Endothelial cell of umbilical vein (primary cell): ENCODE results near the gene SLFN5. TPM values are rescaled to one million over a fixed set of nuclear protein-coding genes. Genes with fewer than 3 reads are reported as not detected.

ENCODE experiments used
- BruUV-seq: library from RNA; stranded (reverse); fragments of 400-500 nt; replicated peaks from 2 replicates; lab custom pipeline; 2021; lab: Mats Ljungman, UMichigan
- CTCF ChIA-PET: fragments of 300-600, 350-600 bp; sonication (Branson Sonifier 250); formaldehyde crosslinking; loops from one replicate; lab custom pipeline; 2021; ENCODE audit warnings: antibody characterized with exemption, inconsistent platforms; lab: Charles Lee
- POLR2A ChIA-PET: fragments of 300-600, 350-600 bp; sonication (Branson Sonifier 250); formaldehyde crosslinking; loops from one replicate; lab custom pipeline; 2021; ENCODE audit warnings: antibody characterized with exemption, inconsistent platforms; lab: Charles Lee
- DNase-seq: peaks from one replicate; pipeline ENCODE4 v3.0.0-alpha.2; 2011; ENCODE audit warnings: low read depth, low spot score
- FAIRE-seq: peaks from 2 replicates; lab custom pipeline; 2011; peaks lifted over from hg19 to GRCh38; lab: Jason Lieb, UNC
- H2AFZ ChIP-seq: 2 replicates; pipeline ENCODE4 v1.6.0; 2012; ENCODE audit warnings: low read depth, low read length, control low read depth, inconsistent platforms
- H3K27ac ChIP-seq: 2 replicates; pipeline ENCODE4 v1.5.1; 2011; ENCODE audit warnings: low read depth, mild to moderate bottlenecking, control low read depth, low read length, moderate library complexity; ENCODE audit not compliant: insufficient read depth
- H3K27me3 ChIP-seq, 2 experiments: 2 replicates each; pipeline versions ENCODE4 v1.6.0 to v1.6.1; 2011; ENCODE audit warnings: low read length in 2 of 2, mixed read lengths in 1 of 2; ENCODE audit not compliant: control insufficient read depth in 2 of 2, insufficient read depth in 2 of 2
- H3K36me3 ChIP-seq, 2 experiments: 2 replicates in 1 of 2; 3 replicates in 1 of 2; pipeline ENCODE4 v1.5.1; 2011; ENCODE audit warnings: low read length in 2 of 2, mild to moderate bottlenecking in 1 of 2, moderate library complexity in 1 of 2; ENCODE audit not compliant: control insufficient read depth in 2 of 2, insufficient read depth in 2 of 2; ENCODE audit errors: extremely low read depth in 1 of 2
- H3K4me1 ChIP-seq: 3 replicates; pipeline ENCODE4 v1.5.1; 2011; ENCODE audit warnings: mild to moderate bottlenecking, low read length; ENCODE audit not compliant: control insufficient read depth, insufficient read depth; ENCODE audit errors: extremely low read depth
- H3K4me2 ChIP-seq: 2 replicates; pipeline ENCODE4 v1.6.1; 2011; ENCODE audit warnings: low read length, control low read depth, mixed read lengths; ENCODE audit not compliant: insufficient read depth
- H3K4me3 ChIP-seq, 3 experiments: fragments of 200-600 bp in 1 of 3; sonication (generic), shearing (Covaris generic) in 1 of 3; replicated peaks in 1 of 3; 2 replicates each; pipeline ENCODE4 v1.5.1; 2011 to 2016; ENCODE audit warnings: control low read depth in 3 of 3, low read length in 3 of 3, mild to moderate bottlenecking in 2 of 3, inconsistent platforms in 1 of 3, low read depth in 1 of 3, moderate library complexity in 1 of 3; ENCODE audit not compliant: insufficient read depth in 1 of 3
- H3K79me2 ChIP-seq: 2 replicates; pipeline ENCODE4 v1.6.0; 2012; ENCODE audit warnings: low read length, inconsistent platforms; ENCODE audit not compliant: control insufficient read depth, insufficient read depth
- H3K9ac ChIP-seq: replicated peaks from 2 replicates; pipeline ENCODE3; 2011; ENCODE audit warnings: low read length, control low read depth; ENCODE audit not compliant: insufficient read depth; ENCODE audit errors: extremely low read depth
- H3K9me1 ChIP-seq: replicated peaks from 3 replicates; pipeline ENCODE4 v1.6.0; 2011; ENCODE audit warnings: mild to moderate bottlenecking, low read length; ENCODE audit not compliant: control insufficient read depth, insufficient read depth; ENCODE audit errors: extremely low read depth
- H3K9me3 ChIP-seq: replicated peaks from 2 replicates; pipeline ENCODE4 v1.5.1; 2012; ENCODE audit warnings: low read length, inconsistent platforms; ENCODE audit not compliant: control insufficient read depth, insufficient read depth
- H4K20me1 ChIP-seq: replicated peaks from 2 replicates; pipeline ENCODE3; 2011; ENCODE audit warnings: mild to moderate bottlenecking, low read length; ENCODE audit not compliant: control insufficient read depth, insufficient read depth; ENCODE audit errors: extremely low read depth
- CTCF ChIP-seq, 2 donors: IDR thresholded peaks; 1 replicate in 1 of 2; 2 replicates in 1 of 2; pipeline ENCODE4 v1.5.1; 2011; ENCODE audit warnings: low read length in 2 of 2, mild to moderate bottlenecking in 2 of 2, moderate library complexity in 2 of 2, control low read depth in 1 of 2, inconsistent platforms in 1 of 2, low read depth in 1 of 2; ENCODE audit not compliant: insufficient read depth in 1 of 2; ENCODE audit errors: extremely low read depth in 1 of 2
- EZH2 ChIP-seq: IDR thresholded peaks from 2 replicates; pipeline ENCODE4 v1.6.1; 2012; ENCODE audit warnings: borderline replicate concordance, low read depth, mild to moderate bottlenecking, moderate library complexity, low read length, inconsistent platforms; ENCODE audit not compliant: severe bottlenecking
- FOS ChIP-seq: IDR thresholded peaks from 2 replicates; pipeline ENCODE4 v1.6.1; 2011; ENCODE audit warnings: mild to moderate bottlenecking, low read length, moderate library complexity, borderline replicate concordance; ENCODE audit not compliant: insufficient read depth
- GATA2 ChIP-seq: IDR thresholded peaks from 2 replicates; pipeline ENCODE4 v1.7.0; 2011; ENCODE audit warnings: low read depth, mild to moderate bottlenecking, moderate library complexity, mixed read lengths, low read length; ENCODE audit not compliant: insufficient read length, insufficient read depth
- JUN ChIP-seq: IDR thresholded peaks from 2 replicates; pipeline ENCODE4 v1.6.1; 2011; ENCODE audit warnings: borderline replicate concordance, low read depth; ENCODE audit not compliant: insufficient read length, insufficient read depth
- MAX ChIP-seq: IDR thresholded peaks from 2 replicates; pipeline ENCODE4 v1.6.1; 2011; ENCODE audit not compliant: insufficient read depth, insufficient read length
- MYC ChIP-seq: IDR thresholded peaks from one replicate; pipeline ENCODE4 v1.6.1; 2011; ENCODE audit warnings: mild to moderate bottlenecking, low read depth, low read length
- POLR2A ChIP-seq: IDR thresholded peaks from 2 replicates; pipeline ENCODE4 v1.6.1; 2012; ENCODE audit warnings: low read depth, mild to moderate bottlenecking, control low read depth, low read length
- POLR2AphosphoS5 ChIP-seq: IDR thresholded peaks from 2 replicates; pipeline ENCODE4 v1.6.1; 2012; ENCODE audit warnings: low read depth, mild to moderate bottlenecking, control low read depth, low read length, moderate library complexity; ENCODE audit not compliant: insufficient read depth
- dilution Hi-C: fragments of 300-500 bp; cut with MboI; formaldehyde crosslinking; loops from one replicate; pipeline ENCODE4 v1.15.0; 2019; ENCODE audit warnings: low sequenced_read_pairs; ENCODE audit not compliant: extremely low pct_ligation_motif_present
- intact Hi-C: fragments of 100-400 bp; cut with micrococcal nuclease; formaldehyde crosslinking; loops from one replicate; pipeline ENCODE4 v1.10.0; 2022
- polyA plus RNA-seq, 4 experiments: library from polyadenylated mRNA; depleted of rRNA in 3 of 4; stranded (reverse) in 3 of 4; unstranded in 1 of 4; fragments of >200 nt; gene quantifications; 2 replicates each; pipeline versions ENCODE4 v1.2.1 to v1.2.3, GENCODE V29; 2011 to 2012; ENCODE audit warnings: missing spikeins in 1 of 4
- total RNA-seq: library from RNA; stranded (reverse); gene quantifications from 2 replicates; pipeline ENCODE4 v1.2.3, GENCODE V29; 2021

SLFN5 gene
- total and polyA plus RNA-seq, 2 donors (not counting 3 experiments of a cell fraction or from before 2014, with no cell fraction given) = 4.5 to 24.2 TPM

- no peaks in the 10 kb centered on the region for H3K9me3 ChIP-seq
- ChIA-PET POLR2A (no interaction called here), CTCF (no interaction called here)
- intact Hi-C loops = no loop called here
- no peaks in the 10 kb centered on the region for H3K9me1 ChIP-seq
- TF ChIP-seq MAX = no peak
- no peak for TF ChIP-seq POLR2A
- no peak for TF ChIP-seq POLR2AphosphoS5
- TF ChIP-seq JUN = no peak
- TF ChIP-seq FOS = no peak
- TF ChIP-seq MYC = no peak
- no peak for TF ChIP-seq CTCF (IDR thresholded peaks at IDR 0.05; ENCODE audit: extremely low read depth in 1 of 2, insufficient read depth in 1 of 2, low read depth in 1 of 2, low read length in 2 of 2)
- TF ChIP-seq GATA2 = no peak
- TF ChIP-seq EZH2 = no peak
- dilution Hi-C loops = no loop called here
- H3K4me3 ChIP-seq = no peak overlapping the region
- H3K27ac ChIP-seq = no peak overlapping the region
- BruUV-seq = no TSS peak
- no peak overlapping the region for H3K9ac ChIP-seq
- FAIRE-seq (no peak), DNase-seq (peak; percentile 18)
- no peak overlapping the region for H2AFZ ChIP-seq
- no peaks in the 10 kb centered on the region for H3K79me2 ChIP-seq
- no peak overlapping the region for H3K4me2 ChIP-seq
- no peaks in the 10 kb centered on the region for H3K4me1 ChIP-seq
- peaks cover 9 to 18% of the 10 kb centered on the region in 2 experiments for H3K27me3 ChIP-seq
- no peaks in the 10 kb centered on the region for H4K20me1 ChIP-seq
- H3K36me3 ChIP-seq = no peaks in the 10 kb centered on the region
Observed at GRCh38 chr17:35218915-35219314, 24.0 kb upstream of the SLFN5 start.
